ENCODE results near the gene SFR1. TPM values are rescaled to one million over a fixed set of nuclear protein-coding genes. Genes with fewer than 3 reads are reported as not detected.
A peak's percentile ranks its signal among the peaks of the same experiment; 100 is the strongest.

Gene SFR1
- total and polyA plus RNA-seq, 4 donors: 0.83 to 5.5 (median 1.6) TPM

DNA sequence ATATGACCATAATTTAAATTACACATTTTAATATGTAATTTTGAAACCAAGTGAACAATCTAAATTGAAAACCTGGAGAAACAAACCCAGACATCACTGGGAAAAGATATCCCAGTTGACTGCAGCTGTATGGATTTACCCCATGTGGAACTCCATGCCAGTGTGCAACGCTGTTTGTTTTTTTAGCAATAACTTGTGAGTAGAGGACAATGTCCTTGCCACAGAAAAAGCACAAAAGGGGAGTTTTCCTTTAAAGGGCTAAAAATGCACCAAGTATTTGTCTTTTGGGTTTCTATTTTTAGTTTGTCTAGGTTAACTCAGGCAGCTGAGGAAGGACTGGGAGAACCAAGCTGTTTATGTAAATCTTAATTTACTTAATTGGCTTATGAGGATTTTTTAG is 21.2 kb upstream of the SFR1 start (continued):
- TF ChIP-seq, protein P1, sequence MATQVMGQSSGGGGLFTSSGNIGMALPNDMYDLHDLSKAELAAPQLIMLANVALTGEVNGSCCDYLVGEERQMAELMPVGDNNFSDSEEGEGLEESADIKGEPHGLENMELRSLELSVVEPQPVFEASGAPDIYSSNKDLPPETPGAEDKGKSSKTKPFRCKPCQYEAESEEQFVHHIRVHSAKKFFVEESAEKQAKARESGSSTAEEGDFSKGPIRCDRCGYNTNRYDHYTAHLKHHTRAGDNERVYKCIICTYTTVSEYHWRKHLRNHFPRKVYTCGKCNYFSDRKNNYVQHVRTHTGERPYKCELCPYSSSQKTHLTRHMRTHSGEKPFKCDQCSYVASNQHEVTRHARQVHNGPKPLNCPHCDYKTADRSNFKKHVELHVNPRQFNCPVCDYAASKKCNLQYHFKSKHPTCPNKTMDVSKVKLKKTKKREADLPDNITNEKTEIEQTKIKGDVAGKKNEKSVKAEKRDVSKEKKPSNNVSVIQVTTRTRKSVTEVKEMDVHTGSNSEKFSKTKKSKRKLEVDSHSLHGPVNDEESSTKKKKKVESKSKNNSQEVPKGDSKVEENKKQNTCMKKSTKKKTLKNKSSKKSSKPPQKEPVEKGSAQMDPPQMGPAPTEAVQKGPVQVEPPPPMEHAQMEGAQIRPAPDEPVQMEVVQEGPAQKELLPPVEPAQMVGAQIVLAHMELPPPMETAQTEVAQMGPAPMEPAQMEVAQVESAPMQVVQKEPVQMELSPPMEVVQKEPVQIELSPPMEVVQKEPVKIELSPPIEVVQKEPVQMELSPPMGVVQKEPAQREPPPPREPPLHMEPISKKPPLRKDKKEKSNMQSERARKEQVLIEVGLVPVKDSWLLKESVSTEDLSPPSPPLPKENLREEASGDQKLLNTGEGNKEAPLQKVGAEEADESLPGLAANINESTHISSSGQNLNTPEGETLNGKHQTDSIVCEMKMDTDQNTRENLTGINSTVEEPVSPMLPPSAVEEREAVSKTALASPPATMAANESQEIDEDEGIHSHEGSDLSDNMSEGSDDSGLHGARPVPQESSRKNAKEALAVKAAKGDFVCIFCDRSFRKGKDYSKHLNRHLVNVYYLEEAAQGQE (IDR thresholded peaks at IDR 0.05): peak; percentile 28
- no peak for TF ChIP-seq NR2F2 (IDR thresholded peaks at IDR 0.05)
- TF ChIP-seq EGR1 (IDR thresholded peaks at IDR 0.05; ENCODE audit: low read depth in 2 of 2): no peak
- TF ChIP-seq HNF4A (conservative IDR thresholded peaks at IDR 0.05): peak; percentile 5 to 41

DNA sequence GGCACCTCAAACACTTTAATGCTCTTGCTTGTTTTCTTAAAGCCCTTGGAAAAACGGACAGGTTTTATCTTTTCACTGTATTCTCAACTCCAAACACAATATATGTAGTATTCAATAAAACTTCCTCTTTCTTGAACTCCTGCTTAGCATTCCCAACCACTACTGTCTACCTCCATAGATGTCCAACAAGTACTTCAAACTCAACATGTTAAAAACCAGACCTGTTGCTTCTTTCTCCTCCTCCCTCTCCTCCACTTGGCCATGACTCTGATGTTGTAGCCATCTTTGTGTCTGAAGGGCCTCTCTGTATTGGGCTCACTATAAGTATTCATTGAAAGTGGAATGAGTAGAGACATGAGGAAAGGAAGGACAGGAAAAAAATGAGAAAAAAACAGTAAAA is 20.1 kb upstream of the SFR1 start:
- H3K27ac ChIP-seq (ENCODE audit: low read depth in 1 of 2, low read length in 2 of 2): no peak overlapping the region

DNA sequence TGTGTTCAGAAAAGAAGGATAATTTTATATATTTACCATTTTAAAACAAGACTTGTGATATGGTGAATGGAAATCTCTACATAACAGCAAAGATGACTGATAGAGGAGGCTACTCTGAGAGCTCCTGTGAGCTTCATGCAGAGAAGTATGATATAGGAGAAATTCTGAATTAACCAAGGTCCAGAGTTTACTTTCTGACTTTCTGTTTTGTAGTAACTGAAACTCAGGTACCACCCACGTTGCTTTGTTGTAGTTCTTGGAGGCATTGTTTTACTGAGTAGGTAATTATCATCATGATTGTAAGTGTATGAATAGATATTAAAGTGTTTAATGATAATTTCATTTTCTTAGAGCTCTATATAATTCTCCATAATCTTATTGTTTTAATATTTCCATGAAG is 18.0 kb upstream of the SFR1 start:
- no peaks in the 10 kb centered on the region for H3K9me3 ChIP-seq (ENCODE audit: control insufficient read depth in 4 of 4, low read length in 3 of 4)
- DNase-seq (ENCODE audit: low spot score): no peak
- 75% methylated on average over 1 of the region's 1 CpG for WGBS
- no peaks in the 10 kb centered on the region for H3K36me3 ChIP-seq (ENCODE audit: control insufficient read depth in 4 of 4, insufficient read depth in 3 of 4, low read depth in 1 of 4, low read length in 3 of 4)
- TF ChIP-seq, protein P2, sequence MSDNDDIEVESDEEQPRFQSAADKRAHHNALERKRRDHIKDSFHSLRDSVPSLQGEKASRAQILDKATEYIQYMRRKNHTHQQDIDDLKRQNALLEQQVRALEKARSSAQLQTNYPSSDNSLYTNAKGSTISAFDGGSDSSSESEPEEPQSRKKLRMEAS (IDR thresholded peaks at IDR 0.05): no peak
- TF ChIP-seq HNF4G (IDR thresholded peaks at IDR 0.05): no peak
- no peak for TF ChIP-seq FOXA1 (IDR thresholded peaks at IDR 0.05)
- no peak for TF ChIP-seq EGR1 (IDR thresholded peaks at IDR 0.05; ENCODE audit: low read depth in 2 of 2)
- TF ChIP-seq JUND (IDR thresholded peaks at IDR 0.05): no peak
- TF ChIP-seq, protein P1 (IDR thresholded peaks at IDR 0.05): no peak
- TF ChIP-seq HNF4A (conservative IDR thresholded peaks at IDR 0.05): no peak
- no peak for TF ChIP-seq ZBTB33 (IDR thresholded peaks at IDR 0.05)
- no peak for TF ChIP-seq GABPA (IDR thresholded peaks at IDR 0.05 in 1 of 2, conservative IDR thresholded peaks at IDR 0.05 in 1 of 2)
- TF ChIP-seq, protein P3, sequence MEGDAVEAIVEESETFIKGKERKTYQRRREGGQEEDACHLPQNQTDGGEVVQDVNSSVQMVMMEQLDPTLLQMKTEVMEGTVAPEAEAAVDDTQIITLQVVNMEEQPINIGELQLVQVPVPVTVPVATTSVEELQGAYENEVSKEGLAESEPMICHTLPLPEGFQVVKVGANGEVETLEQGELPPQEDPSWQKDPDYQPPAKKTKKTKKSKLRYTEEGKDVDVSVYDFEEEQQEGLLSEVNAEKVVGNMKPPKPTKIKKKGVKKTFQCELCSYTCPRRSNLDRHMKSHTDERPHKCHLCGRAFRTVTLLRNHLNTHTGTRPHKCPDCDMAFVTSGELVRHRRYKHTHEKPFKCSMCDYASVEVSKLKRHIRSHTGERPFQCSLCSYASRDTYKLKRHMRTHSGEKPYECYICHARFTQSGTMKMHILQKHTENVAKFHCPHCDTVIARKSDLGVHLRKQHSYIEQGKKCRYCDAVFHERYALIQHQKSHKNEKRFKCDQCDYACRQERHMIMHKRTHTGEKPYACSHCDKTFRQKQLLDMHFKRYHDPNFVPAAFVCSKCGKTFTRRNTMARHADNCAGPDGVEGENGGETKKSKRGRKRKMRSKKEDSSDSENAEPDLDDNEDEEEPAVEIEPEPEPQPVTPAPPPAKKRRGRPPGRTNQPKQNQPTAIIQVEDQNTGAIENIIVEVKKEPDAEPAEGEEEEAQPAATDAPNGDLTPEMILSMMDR (IDR thresholded peaks at IDR 0.05; ENCODE audit: low read depth, low read length, missing input control): no peak
- H3K27ac ChIP-seq (ENCODE audit: low read depth in 1 of 2, low read length in 2 of 2): no peak overlapping the region
- H3K9ac ChIP-seq (ENCODE audit: low read depth in 1 of 2, low read length in 2 of 2): no peak overlapping the region
- peaks cover 0 to 22% (median 11%) of the 10 kb centered on the region in 4 donors for H3K4me1 ChIP-seq (ENCODE audit: control insufficient read depth in 4 of 4, insufficient read depth in 4 of 4, low read length in 3 of 4)
- H3K27me3 ChIP-seq (ENCODE audit: control insufficient read depth in 4 of 4, insufficient read depth in 4 of 4, low read length in 3 of 4): no peaks in the 10 kb centered on the region
- H3K4me3 ChIP-seq (ENCODE audit: low read depth in 1 of 3, low read length in 3 of 3): no peak overlapping the region

More for the DNA sequence above, 20.1 kb upstream of the SFR1 start:
- TF ChIP-seq YY1 (IDR thresholded peaks at IDR 0.05) (no peak), HNF4G (IDR thresholded peaks at IDR 0.05) (no peak)
- Histone ChIP-seq H3K4me3 (ENCODE audit: low read depth in 1 of 3, low read length in 3 of 3) (no peak overlapping the region), H3K9ac (ENCODE audit: low read depth in 1 of 2, low read length in 2 of 2) (no peak overlapping the region), H3K4me1 (ENCODE audit: control insufficient read depth in 4 of 4, insufficient read depth in 4 of 4, low read length in 3 of 4) (peaks cover 0 to 23% (median 17%) of the 10 kb centered on the region in 4 donors), H3K36me3 (ENCODE audit: control insufficient read depth in 4 of 4, insufficient read depth in 3 of 4, low read depth in 1 of 4, low read length in 3 of 4) (no peaks in the 10 kb centered on the region), H3K9me3 (ENCODE audit: control insufficient read depth in 4 of 4, low read length in 3 of 4) (no peaks in the 10 kb centered on the region), H3K27me3 (ENCODE audit: control insufficient read depth in 4 of 4, insufficient read depth in 4 of 4, low read length in 3 of 4) (no peaks in the 10 kb centered on the region)
- DNase-seq (ENCODE audit: low spot score): no peak
- 77% methylated on average over 1 of the region's 1 CpG for WGBS
